ENCODE results near the gene CNDP1.

Gene CNDP1

GRCh38 chr18:74506448-74507084 is 27.7 kb upstream of the CNDP1 start:
- DNase-seq (ENCODE audit: low read depth in 2 of 2): no peak

- DNase-seq (ENCODE audit: low read depth in 2 of 2): no peak
Observed at GRCh38 chr18:74507097-74507881, 27.0 kb upstream of the CNDP1 start.

DNA sequence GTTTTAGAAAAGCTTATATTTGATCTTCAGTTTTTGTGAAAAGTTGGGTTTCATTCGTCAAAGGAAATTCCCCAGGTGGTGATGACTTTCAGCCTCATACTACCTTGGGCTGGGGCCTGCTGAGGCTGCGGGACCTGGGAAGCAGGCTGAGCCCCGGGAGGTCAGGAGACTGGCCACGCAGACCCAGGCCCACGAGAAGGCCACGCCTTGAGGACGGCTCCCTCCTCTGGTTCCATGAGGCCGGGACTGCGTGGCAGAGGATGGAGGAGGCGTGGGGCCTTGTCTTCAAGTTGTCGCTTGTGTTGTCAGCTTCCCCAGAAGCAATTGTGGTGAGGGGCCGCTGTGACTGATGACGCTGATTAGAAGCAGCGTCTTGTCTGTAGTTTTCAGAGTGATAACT is 26.4 kb upstream of the CNDP1 start:
- DNase-seq (ENCODE audit: low read depth in 2 of 2): no peak

- no peak for DNase-seq (ENCODE audit: low read depth in 2 of 2)
Observed at GRCh38 chr18:74508366-74508765, 25.9 kb upstream of the CNDP1 start.

DNA sequence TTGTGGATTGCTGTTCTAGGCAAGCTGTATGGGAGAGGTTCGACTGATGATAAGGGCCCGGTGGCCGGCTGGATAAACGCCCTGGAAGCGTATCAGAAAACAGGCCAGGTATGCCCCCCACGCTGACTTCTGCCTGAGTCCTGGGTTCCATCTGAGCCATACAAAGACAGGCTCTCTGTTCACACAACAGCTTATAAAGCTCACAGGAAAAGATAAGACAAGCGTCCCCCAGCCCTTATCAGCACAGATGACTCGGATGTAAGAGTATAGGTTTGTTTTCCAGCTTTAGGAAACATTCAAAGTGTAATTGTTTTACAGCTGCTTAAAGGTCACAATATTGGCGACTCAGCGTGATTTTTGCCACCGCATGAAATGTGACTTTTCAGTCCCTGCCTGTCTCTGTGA is 25.5 kb upstream of the CNDP1 start:
- no peak for DNase-seq (ENCODE audit: low read depth in 2 of 2)

DNA sequence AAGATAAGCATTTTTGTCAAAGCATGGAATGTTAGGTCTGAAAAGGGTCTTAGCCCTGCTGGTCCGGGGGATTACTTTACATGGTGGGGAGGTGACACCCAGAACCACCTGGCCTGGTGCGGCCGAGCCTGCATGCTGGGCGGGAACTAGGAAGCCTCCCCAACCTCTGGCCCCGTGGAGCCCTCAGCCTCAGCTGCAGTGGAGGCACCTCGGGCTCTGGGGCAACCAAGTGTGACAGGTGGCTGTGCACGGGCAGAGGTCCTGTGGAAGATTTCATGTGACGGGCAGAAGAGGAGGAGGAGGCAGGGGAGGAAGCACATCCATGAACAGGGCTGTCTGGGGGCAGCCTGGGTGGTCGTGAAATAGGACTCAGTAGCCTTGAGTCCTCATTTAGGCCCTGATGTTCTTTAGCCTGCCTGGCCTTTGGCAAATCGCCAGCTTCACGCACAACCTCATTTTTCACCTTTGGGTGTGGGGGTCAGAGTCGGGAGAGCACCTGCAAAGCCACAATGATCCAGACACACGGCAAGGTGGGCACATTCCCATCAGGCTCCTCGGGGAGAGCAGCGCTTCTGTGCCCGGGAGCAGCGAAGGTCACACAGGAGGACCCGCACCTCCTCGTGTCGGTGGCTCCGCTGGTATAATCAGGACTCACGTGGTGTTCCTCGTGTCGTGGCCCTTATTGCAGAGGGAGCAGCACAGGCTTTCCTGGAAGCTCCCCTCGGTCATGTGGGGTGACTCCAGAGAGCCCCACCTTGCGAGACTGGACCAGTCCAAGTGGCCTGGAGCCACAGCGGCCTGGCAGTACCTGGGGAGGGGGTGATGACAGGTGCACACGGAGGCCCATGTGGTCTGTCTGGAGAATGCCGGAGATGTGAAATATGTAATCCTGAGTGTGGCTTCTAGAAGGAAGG is 24.2 kb upstream of the CNDP1 start:
- no peak for DNase-seq (ENCODE audit: low read depth in 2 of 2)

GRCh38 chr18:74510770-74511095 is 23.6 kb upstream of the CNDP1 start:
- no peak for DNase-seq (ENCODE audit: low read depth in 2 of 2)

DNA sequence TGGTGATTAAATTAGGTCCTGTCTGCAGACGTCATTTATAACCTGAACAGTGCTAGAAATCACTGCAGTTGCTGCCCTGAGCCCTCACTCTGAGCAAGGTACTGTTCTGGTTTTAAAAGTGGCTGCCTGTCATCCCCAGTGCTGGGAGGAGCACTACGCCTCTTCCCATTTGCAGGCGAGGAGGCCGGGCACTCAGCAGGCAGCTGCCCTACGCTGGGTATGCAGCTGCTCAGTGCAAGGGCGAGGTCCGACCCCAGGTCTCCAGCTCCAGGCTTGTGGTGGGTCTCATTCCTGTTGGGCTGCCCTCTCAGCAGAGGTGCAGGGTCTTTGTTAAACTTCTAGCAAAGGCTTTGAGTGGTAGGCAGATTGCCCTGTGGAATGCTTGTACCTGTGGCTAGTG is 22.5 kb upstream of the CNDP1 start:
- DNase-seq (ENCODE audit: low read depth in 2 of 2): no peak

DNA sequence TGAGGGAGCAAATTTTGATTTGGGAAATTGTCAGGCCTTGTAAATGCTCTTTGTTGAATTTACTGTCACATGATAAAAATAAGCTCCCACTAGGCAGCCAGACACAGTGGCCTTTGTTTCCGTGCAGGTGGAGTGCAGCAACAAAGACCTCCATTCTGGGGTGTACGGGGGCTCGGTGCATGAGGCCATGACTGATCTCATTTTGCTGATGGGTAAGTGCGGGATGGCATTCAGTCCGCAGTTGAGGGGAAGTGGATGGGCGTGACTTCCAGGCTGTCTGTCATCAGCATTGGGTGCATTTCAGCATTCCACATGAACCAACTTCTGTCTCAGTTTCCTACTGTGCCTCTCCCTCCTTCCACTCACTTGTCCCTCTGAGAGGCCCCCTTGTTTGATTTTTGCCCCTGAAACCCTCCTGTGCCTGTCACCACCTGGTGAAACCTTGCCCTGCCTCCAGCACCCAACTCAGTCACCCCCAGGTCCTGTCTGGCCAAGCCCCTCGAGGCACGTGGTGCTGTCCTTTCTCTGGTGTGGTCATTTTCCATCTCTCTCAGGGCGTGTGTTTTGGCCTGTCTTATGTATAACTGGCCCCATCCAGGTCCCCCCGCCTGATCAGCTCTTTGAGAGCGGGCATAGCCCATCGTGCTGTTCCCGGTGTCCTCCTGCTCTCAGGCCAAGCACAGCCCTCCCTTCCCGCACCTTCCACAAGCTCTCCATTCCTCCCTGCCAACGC is 21.8 kb upstream of the CNDP1 start:
- DNase-seq (ENCODE audit: low read depth in 2 of 2): no peak

- DNase-seq (ENCODE audit: low read depth in 2 of 2): no peak
Observed at GRCh38 chr18:74513149-74513882, 21.0 kb upstream of the CNDP1 start.

- no peak for DNase-seq (ENCODE audit: low read depth in 2 of 2)
Observed at GRCh38 chr18:74513883-74514205, 20.5 kb upstream of the CNDP1 start.

DNA sequence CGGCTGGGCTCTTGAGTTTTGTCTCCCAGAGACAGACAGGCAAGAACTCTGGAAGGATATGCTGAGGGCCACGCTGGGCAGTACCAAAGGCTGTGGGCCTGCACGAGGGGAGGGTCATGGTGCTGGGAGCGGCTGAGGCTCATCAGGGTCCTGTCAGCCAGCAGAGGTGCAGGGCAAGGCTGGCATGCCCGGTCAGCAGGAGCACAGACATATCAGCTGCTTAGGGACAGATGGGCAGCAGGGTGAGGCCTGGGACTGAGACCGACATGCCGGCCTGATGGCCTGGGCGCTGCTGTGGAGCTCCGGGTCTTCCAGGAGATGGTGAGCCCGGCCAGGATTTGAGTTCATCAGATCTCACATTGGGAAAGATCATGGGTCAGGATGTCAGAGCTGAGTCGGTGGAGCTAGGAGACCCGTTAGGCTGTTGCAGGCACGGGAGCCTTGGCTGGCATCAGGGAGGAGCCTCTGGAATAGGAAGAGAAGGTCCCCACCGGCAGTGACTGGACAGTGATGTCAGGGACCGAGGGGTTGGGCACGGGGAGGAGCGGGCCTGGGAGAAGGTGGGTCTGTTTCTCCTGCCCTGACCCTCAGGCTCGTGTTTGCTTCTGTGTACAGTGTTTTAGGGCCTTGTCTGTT is 19.3 kb upstream of the CNDP1 start:
- DNase-seq (ENCODE audit: low read depth in 2 of 2): no peak

DNA sequence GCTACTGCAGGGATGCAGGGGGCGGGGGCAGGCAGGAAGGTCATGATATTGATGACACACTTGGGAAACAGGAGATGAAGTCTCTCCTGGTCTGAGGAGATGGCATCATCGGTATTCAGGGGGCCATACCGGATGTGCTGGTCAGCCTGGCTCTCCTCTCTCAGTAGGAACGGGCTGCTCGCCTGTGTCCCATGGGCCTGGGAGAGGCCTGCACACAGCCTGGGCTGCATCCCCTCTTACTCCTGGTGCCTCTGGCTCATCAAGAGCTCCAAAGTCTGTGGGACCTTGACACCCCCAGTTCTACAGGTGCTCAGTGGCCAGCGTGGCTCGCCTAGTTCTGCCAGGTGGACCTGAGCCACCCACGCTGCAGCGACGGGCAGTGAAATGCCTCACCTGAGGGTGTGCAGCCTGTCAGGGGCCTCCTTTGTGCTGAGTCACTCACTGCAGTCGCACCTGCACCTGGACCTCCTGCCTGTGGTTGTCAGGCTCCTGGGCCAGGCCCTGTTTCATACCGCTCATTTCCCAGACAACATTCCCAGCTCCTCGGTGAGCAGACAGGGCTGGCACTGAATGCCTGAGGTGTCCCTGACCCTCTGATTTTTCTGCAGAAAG is 18.6 kb upstream of the CNDP1 start:
- no peak for DNase-seq (ENCODE audit: low read depth in 2 of 2)

GRCh38 chr18:74516271-74517235 is 17.7 kb upstream of the CNDP1 start:
- no peak for DNase-seq (ENCODE audit: low read depth in 2 of 2)

DNA sequence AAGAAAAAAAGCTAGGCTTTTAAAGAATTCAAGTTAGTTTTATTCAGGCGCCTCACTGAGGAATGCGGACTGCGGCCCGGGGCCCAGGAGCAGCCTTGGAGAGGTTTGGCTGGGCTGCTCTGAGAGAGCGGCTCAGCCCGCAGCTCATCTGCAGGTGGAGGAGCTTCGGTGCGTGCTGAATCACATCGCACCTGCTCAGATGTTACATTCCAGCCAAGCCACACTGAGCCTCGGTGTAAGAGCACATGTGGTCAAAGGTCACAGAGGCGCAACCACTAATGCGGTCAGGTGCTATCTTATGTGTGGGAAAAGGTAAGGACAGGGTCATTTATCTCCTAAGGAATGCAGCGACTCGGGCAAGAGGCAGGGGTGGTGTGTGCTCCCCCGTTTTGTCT is 17.1 kb upstream of the CNDP1 start:
- no peak for DNase-seq (ENCODE audit: low read depth in 2 of 2)

- no peak for DNase-seq (ENCODE audit: low read depth in 2 of 2)
Observed at GRCh38 chr18:74518456-74519295, 15.6 kb upstream of the CNDP1 start.

GRCh38 chr18:74519320-74520095 is 14.8 kb upstream of the CNDP1 start:
- DNase-seq (ENCODE audit: low read depth in 2 of 2): no peak
